Keratinocyte (primary cell): ENCODE data around the gene PEAK3.
A peak's percentile ranks its signal among the peaks of the same experiment; 100 is the strongest.

Source experiments
- EZH2 ChIP-seq: IDR thresholded peaks from one replicate; pipeline ENCODE4 v1.6.1; 2012; ENCODE audit warnings: inconsistent platforms, mild to moderate bottlenecking, low read length, moderate library complexity
- TF ChIP-seq, protein P1 (sequence below), 3 experiments: IDR thresholded peaks in 1 of 3; conservative IDR thresholded peaks in 1 of 3; optimal IDR thresholded peaks in 1 of 3; 2 replicates in 2 of 3; 3 replicates in 1 of 3; pipeline versions ENCODE3 to v1.5.1; 2011; ENCODE audit warnings: low read length in 3 of 3, mild to moderate bottlenecking in 3 of 3, moderate library complexity in 2 of 3, control low read depth in 1 of 3, inconsistent platforms in 1 of 3; ENCODE audit not compliant: insufficient read depth in 2 of 3; ENCODE audit errors: extremely low read depth in 1 of 3

DNA sequence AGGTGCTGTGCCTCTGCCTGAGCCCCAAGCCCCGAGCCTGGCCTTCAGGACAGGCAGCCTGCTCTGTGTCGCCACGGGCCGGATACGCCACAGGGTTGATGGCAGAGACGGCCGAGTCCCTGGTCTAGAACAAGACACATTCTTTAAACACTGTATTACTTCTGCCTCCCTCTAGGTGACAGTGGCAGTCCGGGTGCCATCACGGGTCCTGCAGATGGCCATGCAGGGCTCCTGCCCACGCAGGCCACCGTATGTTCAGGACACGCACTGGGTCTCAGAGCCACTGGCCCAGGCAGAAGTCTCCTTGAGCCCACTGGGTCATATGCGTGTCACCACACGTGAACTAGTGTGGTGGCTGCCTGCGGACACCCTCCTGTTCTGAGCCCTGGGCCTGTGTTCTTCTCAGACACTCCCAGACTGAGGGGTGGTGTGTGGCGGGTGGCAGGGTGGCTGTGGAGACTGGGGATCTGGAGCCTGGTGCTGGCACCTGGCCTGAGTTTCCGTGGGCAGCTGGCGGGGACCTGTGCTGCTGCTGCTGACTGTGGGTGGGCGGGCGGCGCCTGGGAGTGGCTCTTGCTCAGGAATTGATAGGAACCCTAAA lies 50.3 kb downstream of the PEAK3 start:
- TF ChIP-seq, protein P1, sequence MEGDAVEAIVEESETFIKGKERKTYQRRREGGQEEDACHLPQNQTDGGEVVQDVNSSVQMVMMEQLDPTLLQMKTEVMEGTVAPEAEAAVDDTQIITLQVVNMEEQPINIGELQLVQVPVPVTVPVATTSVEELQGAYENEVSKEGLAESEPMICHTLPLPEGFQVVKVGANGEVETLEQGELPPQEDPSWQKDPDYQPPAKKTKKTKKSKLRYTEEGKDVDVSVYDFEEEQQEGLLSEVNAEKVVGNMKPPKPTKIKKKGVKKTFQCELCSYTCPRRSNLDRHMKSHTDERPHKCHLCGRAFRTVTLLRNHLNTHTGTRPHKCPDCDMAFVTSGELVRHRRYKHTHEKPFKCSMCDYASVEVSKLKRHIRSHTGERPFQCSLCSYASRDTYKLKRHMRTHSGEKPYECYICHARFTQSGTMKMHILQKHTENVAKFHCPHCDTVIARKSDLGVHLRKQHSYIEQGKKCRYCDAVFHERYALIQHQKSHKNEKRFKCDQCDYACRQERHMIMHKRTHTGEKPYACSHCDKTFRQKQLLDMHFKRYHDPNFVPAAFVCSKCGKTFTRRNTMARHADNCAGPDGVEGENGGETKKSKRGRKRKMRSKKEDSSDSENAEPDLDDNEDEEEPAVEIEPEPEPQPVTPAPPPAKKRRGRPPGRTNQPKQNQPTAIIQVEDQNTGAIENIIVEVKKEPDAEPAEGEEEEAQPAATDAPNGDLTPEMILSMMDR (optimal IDR thresholded peaks at IDR 0.05 in 1 of 3, IDR thresholded peaks at IDR 0.05 in 1 of 3, conservative IDR thresholded peaks at IDR 0.05 in 1 of 3; ENCODE audit: extremely low read depth in 1 of 3, insufficient read depth in 2 of 3, low read length in 3 of 3) = peak in 2 of 3 experiments; percentile 7 to 23
- no peak for TF ChIP-seq EZH2
